Astrocyte (in vitro differentiated cells and primary cell): ENCODE results near the gene SFTA2. TPM values are rescaled to one million over a fixed set of nuclear protein-coding genes. Genes with fewer than 3 reads are reported as not detected.

Source experiments
- DNase-seq: peaks from one replicate; pipeline ENCODE4 v3.0.0-alpha.2; 2010; ENCODE audit warnings: low read depth
- FAIRE-seq: peaks from 2 replicates; lab custom pipeline; 2011; peaks lifted over from hg19 to GRCh38; lab: Jason Lieb, UNC
- H2AFZ ChIP-seq: 2 replicates; pipeline ENCODE4 v1.6.0; 2012; ENCODE audit warnings: low read depth, low read length, inconsistent platforms
- H3K27ac ChIP-seq: 2 replicates; pipeline ENCODE4 v1.5.1; 2011; ENCODE audit warnings: low read depth, low read length, inconsistent platforms
- H3K27me3 ChIP-seq: 2 replicates; pipeline ENCODE4 v1.6.0; 2011; ENCODE audit warnings: low read length, inconsistent platforms; ENCODE audit not compliant: insufficient read depth
- H3K36me3 ChIP-seq: 2 replicates; pipeline ENCODE4 v1.5.1; 2011; ENCODE audit warnings: low read length, inconsistent platforms; ENCODE audit not compliant: insufficient read depth
- H3K4me1 ChIP-seq: 2 replicates; pipeline ENCODE4 v1.5.1; 2011; ENCODE audit warnings: low read length, inconsistent platforms; ENCODE audit not compliant: insufficient read depth
- H3K4me2 ChIP-seq: 2 replicates; pipeline ENCODE4 v1.6.0; 2012; ENCODE audit warnings: low read length, inconsistent platforms
- H3K4me3 ChIP-seq: 2 replicates; pipeline ENCODE4 v1.5.1; 2011; ENCODE audit warnings: low read depth, mild to moderate bottlenecking, low read length, inconsistent platforms; ENCODE audit not compliant: insufficient read depth
- H3K79me2 ChIP-seq: 2 replicates; pipeline ENCODE4 v1.6.0; 2012; ENCODE audit warnings: mild to moderate bottlenecking, low read length, inconsistent platforms; ENCODE audit not compliant: insufficient read depth
- H3K9ac ChIP-seq: 2 replicates; pipeline ENCODE4 v1.6.0; 2012; ENCODE audit warnings: mild to moderate bottlenecking, low read length, inconsistent platforms
- H3K9me3 ChIP-seq: 2 replicates; pipeline ENCODE4 v1.5.1; 2012; ENCODE audit warnings: low read depth, mild to moderate bottlenecking, low read length, inconsistent platforms; ENCODE audit not compliant: insufficient read depth
- H4K20me1 ChIP-seq: 2 replicates; pipeline ENCODE4 v1.6.0; 2012; ENCODE audit warnings: low read length, inconsistent platforms; ENCODE audit not compliant: insufficient read depth
- H3K27ac Mint-ChIP-seq: one replicate; pipeline ENCODE4 v1.8.0; 2021; ENCODE audit warnings: mild to moderate bottlenecking, mixed read lengths; ENCODE audit not compliant: unreplicated experiment
- H3K27me3 Mint-ChIP-seq: one replicate; pipeline ENCODE4 v1.8.0; 2021; ENCODE audit warnings: low read depth, mixed read lengths; ENCODE audit not compliant: unreplicated experiment
- H3K36me3 Mint-ChIP-seq: one replicate; pipeline ENCODE4 v1.8.0; 2021; ENCODE audit warnings: low read depth, mixed read lengths; ENCODE audit not compliant: unreplicated experiment
- H3K4me1 Mint-ChIP-seq: one replicate; pipeline ENCODE4 v1.8.0; 2021; ENCODE audit warnings: low read depth, mixed read lengths; ENCODE audit not compliant: unreplicated experiment
- H3K4me3 Mint-ChIP-seq: one replicate; pipeline ENCODE4 v1.8.0; 2021; ENCODE audit warnings: mild to moderate bottlenecking, moderate library complexity, mixed read lengths; ENCODE audit not compliant: unreplicated experiment
- H3K9me3 Mint-ChIP-seq: one replicate; pipeline ENCODE4 v1.8.0; 2021; ENCODE audit warnings: mild to moderate bottlenecking, mixed read lengths; ENCODE audit not compliant: unreplicated experiment
- CTCF ChIP-seq: IDR thresholded peaks from 2 replicates; pipeline ENCODE4 v1.5.1; 2011; ENCODE audit warnings: low read depth, mild to moderate bottlenecking, inconsistent platforms, low read length, moderate library complexity; ENCODE audit not compliant: insufficient read depth
- EZH2 ChIP-seq: IDR thresholded peaks from 2 replicates; pipeline ENCODE4 v1.6.1; 2012; ENCODE audit warnings: mild to moderate bottlenecking, low read length, inconsistent platforms; ENCODE audit not compliant: insufficient read depth
- total RNA-seq: library from RNA; stranded (reverse); gene quantifications from 2 replicates; pipeline ENCODE4 v1.2.1, GENCODE V29; 2021

SFTA2 gene
- total RNA-seq, 1 donor from 2014 or later: not detected

- Histone ChIP-seq H3K4me2 (no peak overlapping the region), H4K20me1 (peaks cover 17% of the 10 kb centered on the region), H3K27ac (no peak overlapping the region), H3K36me3 (no peaks in the 10 kb centered on the region), H3K9me3 (no peaks in the 10 kb centered on the region), H3K4me1 (peaks cover 45% of the 10 kb centered on the region), H3K9ac (no peak overlapping the region), H3K79me2 (peaks cover 54% of the 10 kb centered on the region), H3K4me3 (no peak overlapping the region), H3K27me3 (no peaks in the 10 kb centered on the region), H2AFZ (no peak overlapping the region)
- FAIRE-seq: no peak
- H3K27ac Mint-ChIP-seq: peak overlapping the region; percentile 91
- no peaks in the 10 kb centered on the region for H3K9me3 Mint-ChIP-seq
- H3K4me3 Mint-ChIP-seq: peak overlapping the region; percentile 50
- H3K36me3 Mint-ChIP-seq: peaks cover 29% of the 10 kb centered on the region
- TF ChIP-seq EZH2 (no peak), CTCF (no peak)
- peaks cover 41% of the 10 kb centered on the region for H3K4me1 Mint-ChIP-seq
- H3K27me3 Mint-ChIP-seq: no peaks in the 10 kb centered on the region
- DNase-seq: no peak
Measured at GRCh38 chr6:30889496-30889885, 42.5 kb downstream of the SFTA2 start.

- H3K27ac Mint-ChIP-seq: no peak overlapping the region
- H3K27me3 Mint-ChIP-seq: no peaks in the 10 kb centered on the region
- DNase-seq (no peak), FAIRE-seq (no peak)
- H3K27me3 ChIP-seq: no peaks in the 10 kb centered on the region
- no peak overlapping the region for H2AFZ ChIP-seq
- no peak overlapping the region for H3K4me3 Mint-ChIP-seq
- H3K4me1 Mint-ChIP-seq: peaks cover 41% of the 10 kb centered on the region
- no peaks in the 10 kb centered on the region for H3K36me3 ChIP-seq
- H3K9me3 ChIP-seq: no peaks in the 10 kb centered on the region
- H3K36me3 Mint-ChIP-seq: peaks cover 26% of the 10 kb centered on the region
- no peak overlapping the region for H3K4me3 ChIP-seq
- peak overlapping the region; percentile 68 for H3K4me2 ChIP-seq
- H3K4me1 ChIP-seq: peaks cover 45% of the 10 kb centered on the region
- H4K20me1 ChIP-seq: peaks cover 16% of the 10 kb centered on the region
- peaks cover 54% of the 10 kb centered on the region for H3K79me2 ChIP-seq
- no peak overlapping the region for H3K27ac ChIP-seq
- no peaks in the 10 kb centered on the region for H3K9me3 Mint-ChIP-seq
- no peak for TF ChIP-seq CTCF
- no peak for TF ChIP-seq EZH2
- peak overlapping the region; percentile 65 for H3K9ac ChIP-seq
Measured at GRCh38 chr6:30888816-30889495, 43.0 kb downstream of the SFTA2 start.
